Activated naive CD4-positive, alpha-beta T cell treated with Interleukin-2 at 50 U/mL for 16 hours (primary cell): ENCODE measurements around the gene WWOX.

Source experiments
- DNase-seq: peaks from one replicate; pipeline ENCODE4 v3.0.0-alpha.2; 2020

WWOX gene

GRCh38 chr16:78551487-78552085 lies 452.1 kb downstream of the WWOX start:
- DNase-seq = no peak

GRCh38 chr16:78552106-78552675 lies 452.7 kb downstream of the WWOX start:
- DNase-seq = no peak

GRCh38 chr16:78552716-78553115 lies 453.3 kb downstream of the WWOX start:
- no peak for DNase-seq

GRCh38 chr16:78553268-78554039 lies 454.0 kb downstream of the WWOX start:
- DNase-seq = no peak

GRCh38 chr16:78556421-78556820 lies 457.0 kb downstream of the WWOX start:
- DNase-seq = no peak

GRCh38 chr16:78560997-78561396 lies 461.5 kb downstream of the WWOX start:
- DNase-seq = no peak

GRCh38 chr16:78562111-78562510 lies 462.7 kb downstream of the WWOX start:
- DNase-seq = no peak

GRCh38 chr16:78562650-78563049 lies 463.2 kb downstream of the WWOX start:
- DNase-seq = no peak

- DNase-seq = no peak
Measured at GRCh38 chr16:78563905-78564304, 464.5 kb downstream of the WWOX start.

GRCh38 chr16:78566397-78567073 lies 467.1 kb downstream of the WWOX start:
- no peak for DNase-seq

- DNase-seq = no peak
Measured at GRCh38 chr16:78570399-78571141, 471.1 kb downstream of the WWOX start.

GRCh38 chr16:78571434-78571833 lies 472.0 kb downstream of the WWOX start:
- no peak for DNase-seq

- no peak for DNase-seq
Measured at GRCh38 chr16:78571898-78572358, 472.5 kb downstream of the WWOX start.

GRCh38 chr16:78574571-78574970 lies 475.1 kb downstream of the WWOX start:
- DNase-seq = no peak

GRCh38 chr16:78576941-78577340 lies 477.5 kb downstream of the WWOX start:
- DNase-seq = no peak

GRCh38 chr16:78577630-78578029 lies 478.2 kb downstream of the WWOX start:
- no peak for DNase-seq

GRCh38 chr16:78579020-78579419 lies 479.6 kb downstream of the WWOX start:
- DNase-seq = no peak

GRCh38 chr16:78583441-78583840 lies 484.0 kb downstream of the WWOX start:
- no peak for DNase-seq

GRCh38 chr16:78584213-78584860 lies 484.9 kb downstream of the WWOX start:
- DNase-seq = no peak

GRCh38 chr16:78584991-78585390 lies 485.5 kb downstream of the WWOX start:
- no peak for DNase-seq

GRCh38 chr16:78589331-78589730 lies 489.9 kb downstream of the WWOX start:
- no peak for DNase-seq

- DNase-seq = no peak
Measured at GRCh38 chr16:78591682-78592103, 492.2 kb downstream of the WWOX start.
